ENCODE results near the gene MAGEF1. TPM values are rescaled to one million over a fixed set of nuclear protein-coding genes. Genes with fewer than 3 reads are reported as not detected.
A peak's percentile ranks its signal among the peaks of the same experiment; 100 is the strongest.

MAGEF1 gene
- total and polyA plus RNA-seq, 2 of the 13 experiments (the other 11 are each of a cell fraction or from before 2014, with no cell fraction given), result 26.0 to 62.4 TPM

- TF ChIP-seq, protein P1, sequence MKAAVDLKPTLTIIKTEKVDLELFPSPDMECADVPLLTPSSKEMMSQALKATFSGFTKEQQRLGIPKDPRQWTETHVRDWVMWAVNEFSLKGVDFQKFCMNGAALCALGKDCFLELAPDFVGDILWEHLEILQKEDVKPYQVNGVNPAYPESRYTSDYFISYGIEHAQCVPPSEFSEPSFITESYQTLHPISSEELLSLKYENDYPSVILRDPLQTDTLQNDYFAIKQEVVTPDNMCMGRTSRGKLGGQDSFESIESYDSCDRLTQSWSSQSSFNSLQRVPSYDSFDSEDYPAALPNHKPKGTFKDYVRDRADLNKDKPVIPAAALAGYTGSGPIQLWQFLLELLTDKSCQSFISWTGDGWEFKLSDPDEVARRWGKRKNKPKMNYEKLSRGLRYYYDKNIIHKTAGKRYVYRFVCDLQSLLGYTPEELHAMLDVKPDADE (CRISPR knock-in tag; IDR thresholded peaks at IDR 0.05), result no peak
- TF ChIP-seq ZNF260 (CRISPR knock-in tag; IDR thresholded peaks at IDR 0.05; ENCODE audit: borderline replicate concordance, low read depth) (no peak), SMAD3 (CRISPR knock-in tag; IDR thresholded peaks at IDR 0.05) (0 out of 2 replicates have a peak, but pooled peaks have one; percentile 35), ZNF570 (CRISPR knock-in tag; IDR thresholded peaks at IDR 0.05; ENCODE audit: borderline replicate concordance) (no peak), SP140L (CRISPR knock-in tag; IDR thresholded peaks at IDR 0.05; ENCODE audit: borderline replicate concordance) (0 out of 2 replicates have a peak, but pooled peaks have one; percentile 2), ZNF337 (CRISPR knock-in tag; IDR thresholded peaks at IDR 0.05; ENCODE audit: borderline replicate concordance, low read depth) (no peak), ZC3H4 (CRISPR knock-in tag; IDR thresholded peaks at IDR 0.05; ENCODE audit: borderline replicate concordance) (peak; percentile 86; the same call in 1 of the 2 replicates), HNRNPLL (IDR thresholded peaks at IDR 0.05; ENCODE audit: low read depth, low read length, poor library complexity, severe bottlenecking) (peak; percentile 98), HNRNPUL1 (IDR thresholded peaks at IDR 0.05; ENCODE audit: low read depth, low read length) (no peak), RXRA (CRISPR knock-in tag; IDR thresholded peaks at IDR 0.05) (peak; percentile 79; the same call in 1 of the 2 replicates), NFIC (IDR thresholded peaks at IDR 0.05; ENCODE audit: low read length) (no peak), MZF1 (CRISPR knock-in tag; IDR thresholded peaks at IDR 0.05; ENCODE audit: borderline replicate concordance) (no peak), HDAC2 (CRISPR knock-in tag; IDR thresholded peaks at IDR 0.05) (0 out of 2 replicates have a peak, but pooled peaks have one; percentile 19), AHR (CRISPR knock-in tag; IDR thresholded peaks at IDR 0.05) (no peak), MAZ (IDR thresholded peaks at IDR 0.05; ENCODE audit: borderline replicate concordance, low read depth, low read length) (0 out of 2 replicates have a peak, but pooled peaks have one; percentile 22), MAZ (CRISPR knock-in tag; IDR thresholded peaks at IDR 0.05; ENCODE audit: low read depth) (peak; percentile 80; the same call in 1 of the 2 replicates), FOXJ3 (CRISPR knock-in tag; IDR thresholded peaks at IDR 0.05; ENCODE audit: borderline replicate concordance) (0 out of 2 replicates have a peak, but pooled peaks have one; percentile 13), RARA (CRISPR knock-in tag; IDR thresholded peaks at IDR 0.05) (no peak; the same call in 1 of the 2 replicates), ATF5 (CRISPR knock-in tag; IDR thresholded peaks at IDR 0.05; ENCODE audit: low read depth) (no peak), ZNF382 (CRISPR knock-in tag; IDR thresholded peaks at IDR 0.05; ENCODE audit: borderline replicate concordance) (no peak), KAT7 (CRISPR knock-in tag; IDR thresholded peaks at IDR 0.05; ENCODE audit: borderline replicate concordance) (peak; percentile 97; the same call in 1 of the 2 replicates), ATF2 (CRISPR knock-in tag; IDR thresholded peaks at IDR 0.05) (no peak), HMG20B (CRISPR knock-in tag; conservative IDR thresholded peaks at IDR 0.05) (peak; percentile 25; the same call in 1 of the 2 replicates)
- TF ChIP-seq, protein P2, sequence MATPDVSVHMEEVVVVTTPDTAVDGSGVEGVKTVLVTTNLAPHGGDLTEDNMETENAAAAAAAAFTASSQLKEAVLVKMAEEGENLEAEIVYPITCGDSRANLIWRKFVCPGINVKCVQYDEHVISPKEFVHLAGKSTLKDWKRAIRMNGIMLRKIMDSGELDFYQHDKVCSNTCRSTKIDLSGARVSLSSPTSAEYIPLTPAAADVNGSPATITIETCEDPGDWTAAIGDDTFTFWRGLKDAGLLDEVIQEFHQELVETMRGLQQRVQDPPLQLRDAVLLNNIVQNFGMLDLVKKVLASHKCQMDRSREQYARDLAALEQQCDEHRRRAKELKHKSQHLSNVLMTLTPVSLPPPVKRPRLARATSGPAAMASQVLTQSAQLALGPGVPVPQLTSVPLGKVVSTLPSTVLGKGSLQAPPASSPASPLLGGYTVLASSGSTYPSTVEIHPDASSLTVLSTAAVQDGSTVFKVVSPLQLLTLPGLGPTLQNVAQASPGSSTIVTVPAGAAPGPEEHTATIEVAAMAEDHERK (CRISPR knock-in tag; IDR thresholded peaks at IDR 0.05; ENCODE audit: low read depth), result no peak
- TF ChIP-seq, protein P3, sequence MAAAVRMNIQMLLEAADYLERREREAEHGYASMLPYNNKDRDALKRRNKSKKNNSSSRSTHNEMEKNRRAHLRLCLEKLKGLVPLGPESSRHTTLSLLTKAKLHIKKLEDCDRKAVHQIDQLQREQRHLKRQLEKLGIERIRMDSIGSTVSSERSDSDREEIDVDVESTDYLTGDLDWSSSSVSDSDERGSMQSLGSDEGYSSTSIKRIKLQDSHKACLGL (CRISPR knock-in tag; IDR thresholded peaks at IDR 0.05), result peak; percentile 67; the same call in 1 of the 2 replicates
Observed at GRCh38 chr3:184711493-184712247, at the start of gene MAGEF1 (continued).
